ENCODE measurements around the gene FADS6. TPM values are rescaled to one million over a fixed set of nuclear protein-coding genes. Genes with fewer than 3 reads are reported as not detected.

The FADS6 gene, protein sequence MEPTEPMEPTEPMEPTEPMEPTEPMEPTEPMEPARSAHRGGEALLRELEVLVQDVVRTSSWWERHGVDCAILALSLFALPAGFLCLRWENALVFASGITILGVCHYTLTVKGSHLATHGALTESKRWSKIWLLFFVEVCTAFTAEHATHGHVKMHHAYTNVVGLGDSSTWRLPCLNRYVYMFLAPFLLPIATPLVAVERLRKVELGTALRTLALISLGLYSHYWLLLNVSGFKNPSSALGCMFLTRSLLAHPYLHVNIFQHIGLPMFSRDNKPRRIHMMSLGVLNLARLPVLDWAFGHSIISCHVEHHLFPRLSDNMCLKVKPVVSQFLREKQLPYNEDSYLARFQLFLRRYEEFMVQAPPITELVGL
- total RNA-seq (2014; rRNA removed; shearing (Covaris generic); ENCODE audit: low replicate concordance), result not detected in 2 replicates

- in situ Hi-C loops (cut with HindIII; ENCODE audit: low pct_unique_long_range_greater_than_20kb, low sequenced_read_pairs), result no loop called here
- DNase-seq (ENCODE audit: low read depth), result no peak
These were observed at the start of gene FADS6 for GRCh38 chr17:74892974-74893911. TSS of gene FADS6 (minus strand) at chr17:74893633. CDS start at chr17:74893595, 38 bp downstream.

DNA sequence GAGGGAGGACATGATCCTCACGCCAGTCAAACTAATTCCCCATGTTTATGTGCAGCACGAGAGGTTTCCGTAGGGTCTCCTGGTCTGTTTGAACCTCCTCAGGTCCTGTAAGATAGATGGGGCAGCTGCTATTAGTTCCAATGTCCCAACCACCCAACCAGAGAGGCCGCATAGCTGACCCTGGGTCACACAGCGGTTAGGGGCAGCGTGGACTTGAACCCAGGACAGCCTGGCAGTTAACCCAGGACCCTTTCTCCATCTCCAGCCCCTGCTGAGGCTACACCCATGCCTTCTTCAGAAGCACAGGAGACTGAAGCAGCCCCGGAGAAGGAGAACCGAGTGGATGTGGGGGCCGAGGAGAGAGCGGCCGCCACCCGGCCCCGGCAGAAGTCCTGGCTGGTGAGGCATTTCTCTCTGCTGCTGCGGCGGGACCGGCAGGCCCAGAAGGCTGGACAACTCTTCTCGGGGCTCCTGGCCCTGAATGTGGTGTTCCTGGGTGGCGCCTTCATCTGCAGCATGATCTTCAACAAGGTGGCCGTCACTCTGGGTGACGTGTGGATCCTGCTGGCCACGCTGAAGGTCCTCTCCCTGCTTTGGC lies 47.8 kb upstream of the FADS6 start:
- DNase-seq (ENCODE audit: low read depth), result no peak
- in situ Hi-C loops (cut with HindIII; ENCODE audit: low pct_unique_long_range_greater_than_20kb, low sequenced_read_pairs), result no loop called here

DNA sequence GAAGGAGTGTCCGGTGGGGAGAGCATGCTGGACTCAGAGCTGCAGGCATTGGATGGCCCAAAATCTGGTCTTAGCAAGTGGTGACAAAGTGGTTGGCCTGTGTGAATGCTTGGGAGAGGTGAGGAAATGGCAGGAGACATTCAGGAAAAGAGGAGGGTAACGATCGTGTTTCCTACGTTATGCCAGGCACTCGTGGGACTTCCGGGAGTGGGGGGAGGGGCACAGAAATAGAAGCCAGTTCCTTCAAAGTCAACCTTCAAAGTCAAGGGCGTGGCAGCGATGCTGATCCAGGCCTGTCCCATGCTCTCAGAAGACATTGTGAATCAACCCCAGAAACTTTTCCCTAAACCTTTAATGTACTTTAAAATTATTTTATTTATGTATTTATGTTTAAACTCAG lies 46.1 kb upstream of the FADS6 start:
- in situ Hi-C loops (cut with HindIII; ENCODE audit: low pct_unique_long_range_greater_than_20kb, low sequenced_read_pairs), result no loop called here
- no peak for DNase-seq (ENCODE audit: low read depth)

DNA sequence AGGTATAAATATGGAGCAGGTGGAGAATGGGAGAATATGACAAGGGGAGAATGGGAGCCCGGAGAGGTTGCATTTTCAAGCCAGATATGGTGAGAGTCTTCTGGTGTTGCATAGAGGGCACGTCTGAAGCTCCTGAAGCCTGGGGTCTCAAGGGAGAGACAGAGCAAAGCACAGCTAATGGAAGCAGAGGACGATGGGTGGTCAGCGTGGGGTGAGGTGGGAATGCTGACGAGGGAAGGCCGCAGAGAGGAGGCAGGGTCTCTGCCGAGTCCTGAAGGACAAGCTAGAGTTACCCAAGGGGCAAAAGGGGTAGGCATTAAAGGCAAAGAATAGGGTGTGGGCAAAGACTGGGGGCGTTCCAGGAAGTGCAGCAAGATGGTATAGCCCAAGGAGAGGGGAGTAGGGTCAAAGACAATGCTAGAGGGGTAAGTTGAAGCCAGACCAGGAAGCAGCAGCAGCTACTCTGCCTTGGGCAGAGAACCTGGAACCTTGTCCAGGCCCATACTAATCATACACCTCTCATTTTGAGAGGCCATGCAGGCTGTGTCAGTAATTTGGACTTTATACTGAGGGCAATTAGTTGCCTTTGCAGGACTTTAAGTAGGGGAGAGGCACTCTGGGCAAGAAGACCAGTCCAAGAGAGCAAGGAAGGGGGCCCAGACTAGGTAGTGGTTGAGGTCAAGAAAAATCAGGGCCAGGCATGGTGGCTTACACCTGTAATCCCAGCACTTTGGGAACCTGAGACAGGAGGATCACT lies 44.9 kb upstream of the FADS6 start:
- DNase-seq (ENCODE audit: low read depth), result no peak
- in situ Hi-C loops (cut with HindIII; ENCODE audit: low pct_unique_long_range_greater_than_20kb, low sequenced_read_pairs), result no loop called here

DNA sequence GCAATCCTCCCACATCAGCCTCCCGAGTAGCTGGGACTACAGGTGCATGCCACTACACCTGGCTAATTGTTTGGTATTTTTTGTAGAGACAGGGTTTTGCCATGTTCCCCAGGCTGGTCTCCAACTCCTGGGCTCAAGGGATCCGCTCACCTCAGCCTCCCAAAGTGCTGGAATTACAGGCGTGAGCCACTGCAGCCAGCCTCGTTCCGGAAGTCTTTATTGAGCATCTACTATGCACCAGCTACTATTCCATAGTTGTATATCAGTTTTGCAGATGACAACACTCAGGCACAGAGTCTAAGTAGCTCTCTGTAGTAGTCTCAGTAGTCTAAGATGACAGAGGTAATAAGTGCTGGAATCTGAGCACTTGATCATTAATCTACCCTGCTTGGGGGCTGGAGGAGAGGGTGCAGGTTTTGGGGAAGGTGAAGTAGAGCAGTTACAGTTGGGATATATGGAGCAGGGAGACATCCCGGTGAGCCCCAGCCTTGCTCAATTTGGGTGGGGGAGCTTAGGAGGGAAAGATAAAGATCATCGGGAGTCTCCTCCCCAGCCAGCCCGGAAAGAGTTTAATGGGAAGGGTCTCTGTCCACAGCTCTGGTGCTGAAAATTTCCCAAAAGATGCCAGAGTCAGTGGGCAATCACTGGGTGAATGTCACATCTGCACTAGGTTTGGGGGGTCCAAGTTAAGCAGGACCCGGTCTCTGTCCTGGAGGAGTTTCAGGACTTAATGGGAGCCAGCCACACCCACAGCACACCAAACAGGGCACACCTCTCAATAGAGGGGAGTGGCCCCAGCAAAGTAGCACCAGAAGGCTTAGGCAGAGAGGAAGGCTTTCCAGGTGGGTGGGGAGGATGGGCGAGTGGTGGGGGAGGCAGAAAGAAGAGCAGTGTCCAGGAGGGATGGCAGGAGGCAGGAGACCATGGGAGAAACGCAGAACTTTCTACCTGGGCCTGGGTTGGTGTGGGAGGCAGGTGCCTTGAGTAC lies 43.9 kb upstream of the FADS6 start:
- in situ Hi-C loops (cut with HindIII; ENCODE audit: low pct_unique_long_range_greater_than_20kb, low sequenced_read_pairs), result no loop called here
- no peak for DNase-seq (ENCODE audit: low read depth)

GRCh38 chr17:74936470-74936799 lies 43.0 kb upstream of the FADS6 start:
- in situ Hi-C loops (cut with HindIII; ENCODE audit: low pct_unique_long_range_greater_than_20kb, low sequenced_read_pairs), result no loop called here
- DNase-seq (ENCODE audit: low read depth), result no peak

- in situ Hi-C loops (cut with HindIII; ENCODE audit: low pct_unique_long_range_greater_than_20kb, low sequenced_read_pairs), result no loop called here
- DNase-seq (ENCODE audit: low read depth), result no peak
These were observed 42.4 kb upstream of the FADS6 start, which contains the start of gene OTOP3 for GRCh38 chr17:74935585-74936469. TSS of gene OTOP3 (plus strand) at chr17:74935898. CDS start at chr17:74935922, 24 bp downstream.

- DNase-seq (ENCODE audit: low read depth), result no peak
- in situ Hi-C loops (cut with HindIII; ENCODE audit: low pct_unique_long_range_greater_than_20kb, low sequenced_read_pairs), result no loop called here
These were observed 41.6 kb upstream of the FADS6 start for GRCh38 chr17:74935048-74935447.

- DNase-seq (ENCODE audit: low read depth), result no peak
- in situ Hi-C loops (cut with HindIII; ENCODE audit: low pct_unique_long_range_greater_than_20kb, low sequenced_read_pairs), result no loop called here
These were observed 37.2 kb upstream of the FADS6 start for GRCh38 chr17:74930535-74931036.

- in situ Hi-C loops (cut with HindIII; ENCODE audit: low pct_unique_long_range_greater_than_20kb, low sequenced_read_pairs), result no loop called here
- no peak for DNase-seq (ENCODE audit: low read depth)
These were observed 35.4 kb upstream of the FADS6 start for GRCh38 chr17:74928786-74929185.

DNA sequence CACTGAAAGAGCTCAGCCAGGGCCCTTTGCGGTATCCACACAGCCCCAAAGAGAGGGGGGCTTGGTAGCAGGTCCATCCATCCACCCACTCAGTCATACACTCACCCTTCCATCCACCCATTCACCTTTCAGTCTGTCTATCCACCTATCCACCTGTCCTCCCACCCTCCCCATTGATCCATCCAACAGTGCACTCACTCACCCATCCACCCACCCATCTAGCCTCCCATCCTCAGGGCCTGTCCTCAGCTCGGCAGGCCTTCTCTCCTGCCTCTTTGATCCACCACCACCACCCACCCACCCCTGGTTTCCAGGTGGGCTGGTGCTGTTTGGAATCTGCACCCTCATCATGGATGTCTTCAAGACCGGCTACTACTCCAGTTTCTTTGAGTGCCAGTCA lies 31.8 kb upstream of the FADS6 start:
- in situ Hi-C loops (cut with HindIII; ENCODE audit: low pct_unique_long_range_greater_than_20kb, low sequenced_read_pairs), result no loop called here

DNA sequence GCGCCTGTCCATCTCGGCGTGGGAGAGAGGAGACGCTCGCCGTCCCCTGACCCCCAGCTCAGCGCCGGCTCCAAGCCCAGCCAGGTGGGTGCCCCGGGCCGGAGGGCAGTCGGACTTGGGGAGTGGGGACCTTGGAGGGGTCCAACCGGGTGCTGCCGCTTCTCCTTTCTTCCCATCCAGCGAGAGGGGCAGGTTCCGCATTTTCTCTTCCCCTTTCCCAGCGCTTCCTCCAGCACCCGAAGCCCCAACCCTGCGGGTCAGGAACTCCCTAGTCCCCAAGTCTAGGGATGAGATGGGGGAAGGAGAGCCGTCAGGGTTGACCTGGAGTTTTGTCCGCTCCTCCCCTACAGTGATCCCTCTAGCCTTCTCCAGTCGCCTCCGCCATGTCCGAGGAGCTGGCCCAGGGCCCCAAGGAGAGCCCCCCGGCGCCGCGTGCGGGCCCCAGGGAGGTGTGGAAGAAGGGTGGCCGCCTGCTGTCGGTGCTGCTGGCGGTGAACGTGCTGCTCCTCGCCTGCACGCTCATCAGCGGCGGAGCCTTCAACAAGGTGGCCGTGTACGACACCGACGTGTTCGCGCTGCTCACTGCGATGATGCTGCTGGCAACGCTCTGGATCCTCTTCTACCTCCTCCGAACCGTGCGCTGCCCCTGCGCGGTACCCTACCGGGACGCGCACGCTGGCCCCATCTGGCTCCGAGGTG lies 31.0 kb upstream of the FADS6 start, which contains the start of gene OTOP2:
Gene OTOP2 (plus strand): TSS at position 24 of the 699 bp plus-strand sequence. CDS start 360 bp downstream, at position 384.
- DNase-seq (ENCODE audit: low read depth), result no peak
- in situ Hi-C loops (cut with HindIII; ENCODE audit: low pct_unique_long_range_greater_than_20kb, low sequenced_read_pairs), result no loop called here

More for the DNA sequence above, 31.8 kb upstream of the FADS6 start:
- DNase-seq (ENCODE audit: low read depth), result no peak

DNA sequence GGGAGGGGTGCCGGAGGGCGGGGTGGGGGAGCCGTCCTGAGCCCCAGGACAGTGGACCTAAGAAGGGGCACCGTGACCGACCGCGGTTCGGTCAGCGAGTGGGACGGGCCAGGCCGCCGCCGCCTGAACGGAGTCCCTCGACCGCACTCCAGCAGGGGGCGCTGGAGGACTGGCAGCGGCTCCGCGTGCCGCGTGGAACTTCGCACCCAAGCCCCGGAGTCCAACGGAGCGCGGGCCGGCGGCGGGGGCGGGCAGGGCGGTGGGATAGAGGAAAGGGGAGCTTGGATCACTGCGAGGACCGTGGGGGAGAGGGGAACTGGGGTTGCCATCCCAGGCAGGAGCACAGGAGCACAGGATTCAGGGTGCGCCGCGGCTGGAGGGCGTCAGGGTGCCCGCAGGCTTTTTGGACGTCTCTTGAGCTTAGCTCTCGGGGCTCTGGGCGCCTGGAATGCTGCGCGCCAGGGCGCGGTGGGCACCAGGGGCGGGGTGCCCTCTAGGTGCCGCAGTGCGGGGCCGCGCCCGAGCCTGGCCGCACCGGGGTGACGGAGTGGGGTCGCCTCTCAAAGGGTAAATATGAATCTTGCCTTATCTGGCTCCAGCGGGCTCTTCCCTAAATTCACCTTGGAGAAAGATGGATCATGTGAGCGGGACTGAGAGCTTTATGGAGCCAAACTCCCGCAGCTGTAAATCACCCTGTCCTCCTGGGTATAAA lies 30.3 kb upstream of the FADS6 start:
- in situ Hi-C loops (cut with HindIII; ENCODE audit: low pct_unique_long_range_greater_than_20kb, low sequenced_read_pairs), result no loop called here
- DNase-seq (ENCODE audit: low read depth), result no peak

DNA sequence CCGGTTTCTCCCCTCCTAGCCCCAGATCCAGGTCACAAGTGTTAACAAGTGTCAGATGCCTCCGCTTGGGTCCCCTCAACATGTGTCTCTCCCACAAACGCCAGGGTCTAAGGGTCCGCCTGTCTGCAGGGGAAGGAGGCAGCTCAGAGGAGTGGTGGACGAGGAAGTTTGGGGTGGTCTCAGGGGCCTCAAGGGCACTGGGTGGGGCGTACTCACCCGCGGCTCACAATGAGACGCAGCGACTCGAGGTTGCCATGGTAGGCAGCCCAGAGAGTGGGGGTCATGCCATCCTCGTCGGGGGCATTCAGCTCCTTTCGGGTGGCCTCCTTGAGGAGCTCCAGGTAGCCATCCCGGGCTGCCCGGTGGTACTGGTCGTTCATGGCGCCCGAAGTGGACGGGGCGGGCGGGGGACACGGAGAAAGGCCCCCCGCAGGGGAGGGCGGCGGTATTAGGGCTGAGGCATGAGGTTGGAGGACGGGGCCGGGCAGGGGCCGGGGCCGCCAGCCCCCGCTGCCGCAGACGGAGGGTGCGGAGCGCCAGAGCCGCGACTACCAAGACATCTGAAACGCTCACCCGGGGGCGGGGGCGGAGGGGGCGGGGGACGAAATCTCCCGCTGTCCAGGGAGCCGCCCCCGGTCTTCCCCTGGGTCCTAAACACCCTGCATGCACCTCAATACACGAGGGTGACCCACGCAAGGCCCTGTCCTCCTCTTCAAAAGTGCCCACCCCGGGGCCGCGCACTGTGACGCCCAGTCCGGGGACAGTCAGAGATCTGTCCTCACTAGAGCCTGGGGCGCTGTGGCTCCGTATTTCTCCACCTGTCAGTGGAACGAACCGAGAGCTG lies 29.5 kb upstream of the FADS6 start, which contains the start of gene USH1G:
Gene USH1G (minus strand): TSS at position 562 of the 844 bp plus-strand sequence. CDS start 182 bp downstream, at position 380.
- peak; percentile 19 for DNase-seq (ENCODE audit: low read depth)
- in situ Hi-C loops (cut with HindIII; ENCODE audit: low pct_unique_long_range_greater_than_20kb, low sequenced_read_pairs), result no loop called here
